DND-41 (cell line): ENCODE data around the gene TOMM7.

Experiments used
- EZH2 ChIP-seq: IDR thresholded peaks from 3 replicates; pipeline ENCODE4 v1.6.1; 2012; ENCODE audit warnings: borderline replicate concordance, low read depth, mild to moderate bottlenecking, moderate library complexity, low read length, inconsistent platforms; ENCODE audit not compliant: severe bottlenecking
- TF ChIP-seq, protein P1 (sequence below): IDR thresholded peaks from 2 replicates; pipeline ENCODE4 v1.5.1; 2012; ENCODE audit warnings: borderline replicate concordance, low read length, moderate library complexity, mild to moderate bottlenecking; ENCODE audit not compliant: poor library complexity, severe bottlenecking; ENCODE audit errors: extremely low read depth

DNA sequence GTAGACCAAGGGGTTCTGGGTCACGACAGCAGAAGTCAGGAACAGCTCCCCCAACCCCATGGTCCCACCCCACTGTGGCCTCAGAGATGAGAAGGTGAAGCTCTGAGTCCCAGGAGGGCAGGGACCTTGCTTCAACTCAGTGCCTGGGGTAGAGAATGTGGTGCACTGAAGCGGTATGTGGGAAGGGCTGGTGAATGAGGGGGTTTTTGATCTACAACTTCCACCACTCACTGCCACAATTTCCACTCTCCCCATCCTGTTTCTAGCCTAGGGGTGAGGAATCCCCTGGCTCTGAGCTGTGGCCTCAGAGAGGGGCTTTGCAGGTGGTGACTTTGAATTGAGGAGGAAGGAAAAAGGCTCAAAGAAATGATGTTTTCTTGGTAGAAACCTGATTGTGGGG is 44.9 kb upstream of the TOMM7 start:
- TF ChIP-seq, protein P1, sequence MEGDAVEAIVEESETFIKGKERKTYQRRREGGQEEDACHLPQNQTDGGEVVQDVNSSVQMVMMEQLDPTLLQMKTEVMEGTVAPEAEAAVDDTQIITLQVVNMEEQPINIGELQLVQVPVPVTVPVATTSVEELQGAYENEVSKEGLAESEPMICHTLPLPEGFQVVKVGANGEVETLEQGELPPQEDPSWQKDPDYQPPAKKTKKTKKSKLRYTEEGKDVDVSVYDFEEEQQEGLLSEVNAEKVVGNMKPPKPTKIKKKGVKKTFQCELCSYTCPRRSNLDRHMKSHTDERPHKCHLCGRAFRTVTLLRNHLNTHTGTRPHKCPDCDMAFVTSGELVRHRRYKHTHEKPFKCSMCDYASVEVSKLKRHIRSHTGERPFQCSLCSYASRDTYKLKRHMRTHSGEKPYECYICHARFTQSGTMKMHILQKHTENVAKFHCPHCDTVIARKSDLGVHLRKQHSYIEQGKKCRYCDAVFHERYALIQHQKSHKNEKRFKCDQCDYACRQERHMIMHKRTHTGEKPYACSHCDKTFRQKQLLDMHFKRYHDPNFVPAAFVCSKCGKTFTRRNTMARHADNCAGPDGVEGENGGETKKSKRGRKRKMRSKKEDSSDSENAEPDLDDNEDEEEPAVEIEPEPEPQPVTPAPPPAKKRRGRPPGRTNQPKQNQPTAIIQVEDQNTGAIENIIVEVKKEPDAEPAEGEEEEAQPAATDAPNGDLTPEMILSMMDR, result no peak
- TF ChIP-seq EZH2, result no peak
